DND-41 (cell line): ENCODE results near the gene ERBB4.

Experiments used
- EZH2 ChIP-seq: IDR thresholded peaks from 3 replicates; pipeline ENCODE4 v1.6.1; 2012; ENCODE audit warnings: borderline replicate concordance, low read depth, mild to moderate bottlenecking, moderate library complexity, low read length, inconsistent platforms; ENCODE audit not compliant: severe bottlenecking
- TF ChIP-seq, protein P1 (sequence below): IDR thresholded peaks from 2 replicates; pipeline ENCODE4 v1.5.1; 2012; ENCODE audit warnings: borderline replicate concordance, low read length, moderate library complexity, mild to moderate bottlenecking; ENCODE audit not compliant: poor library complexity, severe bottlenecking; ENCODE audit errors: extremely low read depth

DNA sequence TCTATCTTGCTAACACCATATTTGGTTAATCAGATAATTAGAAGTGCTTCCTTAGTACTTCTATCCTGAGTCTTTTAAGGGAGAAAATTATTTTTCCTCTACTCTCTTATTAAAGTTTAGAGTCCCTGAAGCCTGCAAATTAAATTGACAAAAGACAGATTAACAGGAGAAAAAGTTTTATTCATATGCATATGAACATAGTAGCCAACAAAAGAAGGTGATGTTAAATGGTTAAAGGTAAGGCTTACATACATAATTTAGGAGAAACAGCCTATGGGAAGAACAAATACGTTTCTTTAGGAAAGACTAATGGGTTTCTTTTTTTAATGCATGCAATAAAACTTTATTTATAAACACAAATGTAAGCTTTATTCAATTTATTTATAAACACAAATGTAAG, 1177.2 kb downstream of the ERBB4 start:
- TF ChIP-seq, protein P1, sequence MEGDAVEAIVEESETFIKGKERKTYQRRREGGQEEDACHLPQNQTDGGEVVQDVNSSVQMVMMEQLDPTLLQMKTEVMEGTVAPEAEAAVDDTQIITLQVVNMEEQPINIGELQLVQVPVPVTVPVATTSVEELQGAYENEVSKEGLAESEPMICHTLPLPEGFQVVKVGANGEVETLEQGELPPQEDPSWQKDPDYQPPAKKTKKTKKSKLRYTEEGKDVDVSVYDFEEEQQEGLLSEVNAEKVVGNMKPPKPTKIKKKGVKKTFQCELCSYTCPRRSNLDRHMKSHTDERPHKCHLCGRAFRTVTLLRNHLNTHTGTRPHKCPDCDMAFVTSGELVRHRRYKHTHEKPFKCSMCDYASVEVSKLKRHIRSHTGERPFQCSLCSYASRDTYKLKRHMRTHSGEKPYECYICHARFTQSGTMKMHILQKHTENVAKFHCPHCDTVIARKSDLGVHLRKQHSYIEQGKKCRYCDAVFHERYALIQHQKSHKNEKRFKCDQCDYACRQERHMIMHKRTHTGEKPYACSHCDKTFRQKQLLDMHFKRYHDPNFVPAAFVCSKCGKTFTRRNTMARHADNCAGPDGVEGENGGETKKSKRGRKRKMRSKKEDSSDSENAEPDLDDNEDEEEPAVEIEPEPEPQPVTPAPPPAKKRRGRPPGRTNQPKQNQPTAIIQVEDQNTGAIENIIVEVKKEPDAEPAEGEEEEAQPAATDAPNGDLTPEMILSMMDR: no peak
- no peak for TF ChIP-seq EZH2
